Panc1 (cell line): ENCODE data around the gene OAS2. TPM values are rescaled to one million over a fixed set of nuclear protein-coding genes. Genes with fewer than 3 reads are reported as not detected.

Source experiments
- ATAC-seq: fragments of 200-7000 bp; cut with Tn5 transposase; 2 replicates; pipeline ENCODE4 v1.9.1; 2020; ENCODE audit warnings: mild to moderate bottlenecking, moderate library complexity
- BruUV-seq: library from RNA; stranded (reverse); fragments of 400-500 nt; replicated peaks from 2 replicates; lab custom pipeline; 2021; lab: Mats Ljungman, UMichigan
- CTCF ChIA-PET: fragments of 300-600 bp; sonication (Branson Sonifier 250); formaldehyde crosslinking; loops from one replicate; lab custom pipeline; 2022; ENCODE audit warnings: antibody characterized with exemption; lab: Charles Lee
- POLR2A ChIA-PET: fragments of 300-600 bp; sonication (Branson Sonifier 250); formaldehyde crosslinking; loops from one replicate; lab custom pipeline; 2022; ENCODE audit warnings: antibody characterized with exemption; lab: Charles Lee
- DNase-seq: peaks from one replicate; pipeline ENCODE4 v3.0.0-alpha.2; 2010; ENCODE audit warnings: low read depth, low spot score
- H3K27ac ChIP-seq: 2 replicates; pipeline ENCODE4 v1.5.1; 2011; ENCODE audit warnings: mild to moderate bottlenecking, low read length, inconsistent platforms
- H3K27me3 ChIP-seq: fragments of 200-500 bp; sonication (Bioruptor generic); 2 replicates; pipeline ENCODE4 v1.6.0; 2014; ENCODE audit warnings: low read length, inconsistent platforms; ENCODE audit not compliant: control insufficient read depth, insufficient read depth
- H3K36me3 ChIP-seq: fragments of 200-500 bp; sonication (Bioruptor generic); 2 replicates; pipeline ENCODE4 v1.5.1; 2014; ENCODE audit warnings: inconsistent platforms, mild to moderate bottlenecking, low read length, moderate library complexity; ENCODE audit not compliant: control insufficient read depth, insufficient read depth
- H3K4me1 ChIP-seq: 2 replicates; pipeline ENCODE4 v1.5.1; 2011; ENCODE audit warnings: inconsistent platforms, mild to moderate bottlenecking, low read length, moderate library complexity; ENCODE audit not compliant: control insufficient read depth, insufficient read depth
- H3K4me3 ChIP-seq, 2 experiments: 2 replicates each; pipeline ENCODE4 v1.5.1; 2011 to 2012; ENCODE audit warnings: low read depth in 2 of 2, low read length in 2 of 2, mild to moderate bottlenecking in 2 of 2, inconsistent platforms in 1 of 2, moderate library complexity in 1 of 2
- H3K9me3 ChIP-seq: fragments of 200-500 bp; sonication (Bioruptor generic); 2 replicates; pipeline ENCODE4 v1.5.1; 2014; ENCODE audit warnings: low read depth, mild to moderate bottlenecking, inconsistent platforms, low read length, moderate library complexity; ENCODE audit not compliant: control insufficient read depth, insufficient read depth
- CTCF ChIP-seq: fragments of 450-650 bp; IDR thresholded peaks from 2 replicates; pipeline ENCODE4 v1.5.1; 2017; ENCODE audit warnings: mild to moderate bottlenecking
- POLR2AphosphoS5 ChIP-seq: IDR thresholded peaks from 2 replicates; pipeline ENCODE4 v1.6.1; 2012; ENCODE audit warnings: mild to moderate bottlenecking, low read depth, low read length, moderate library complexity
- REST ChIP-seq, 2 experiments: IDR thresholded peaks; 2 replicates each; pipeline ENCODE4 v1.6.1; 2011 to 2012; ENCODE audit warnings: low read depth in 2 of 2, control low read depth in 1 of 2, low read length in 1 of 2, mild to moderate bottlenecking in 1 of 2, moderate library complexity in 1 of 2; ENCODE audit not compliant: insufficient read depth in 1 of 2
- SIN3A ChIP-seq: IDR thresholded peaks from 2 replicates; pipeline ENCODE4 v1.6.1; 2012; ENCODE audit warnings: low read depth, mild to moderate bottlenecking, low read length, moderate library complexity, borderline replicate concordance; ENCODE audit not compliant: insufficient read depth
- TCF7L2 ChIP-seq: IDR thresholded peaks from 2 replicates; pipeline ENCODE4 v1.6.1; 2011; ENCODE audit warnings: mild to moderate bottlenecking, low read depth, low read length, inconsistent platforms
- in situ Hi-C: cut with HindIII; loops from 2 replicates; pipeline ENCODE4 v1.10.0; 2016; ENCODE audit warnings: low sequenced_read_pairs, low pct_unique_long_range_greater_than_20kb
- intact Hi-C: fragments of 100-400 bp; cut with micrococcal nuclease; formaldehyde crosslinking; loops from one replicate; pipeline ENCODE4 v1.10.0; 2022; ENCODE audit not compliant: unreplicated experiment
- total RNA-seq: library from RNA; stranded (reverse); gene quantifications from one replicate; pipeline ENCODE4 v1.2.1, GENCODE V29; 2021; ENCODE audit not compliant: unreplicated experiment

Gene OAS2
- total RNA-seq, 1 experiment from 2014 or later = 2.7 TPM

- CTCF ChIA-PET = no interaction called here
- DNase-seq = no peak
- no peaks in the 10 kb centered on the region for H3K27me3 ChIP-seq
These were observed 32.8 kb upstream of the OAS2 start for GRCh38 chr12:112945515-112945914.

GRCh38 chr12:112946236-112947000, 31.9 kb upstream of the OAS2 start:
- in situ Hi-C loops (no loop called here), intact Hi-C loops (no loop called here)
- ChIA-PET CTCF (no interaction called here), POLR2A (no interaction called here)
- no peak overlapping the region for H3K27ac ChIP-seq
- ATAC-seq (0 out of 2 replicates have a peak, but pooled peaks have one; percentile 22), DNase-seq (no peak)
- TF ChIP-seq REST (IDR thresholded peaks at IDR 0.05; ENCODE audit: insufficient read depth in 1 of 2, low read depth in 2 of 2, low read length in 1 of 2) = no peak
- TF ChIP-seq TCF7L2 = no peak
- TF ChIP-seq POLR2AphosphoS5 = no peak
- TF ChIP-seq CTCF = no peak
- no peak for TF ChIP-seq SIN3A
- H3K9me3 ChIP-seq = no peaks in the 10 kb centered on the region
- H3K36me3 ChIP-seq = no peaks in the 10 kb centered on the region
- no peaks in the 10 kb centered on the region for H3K4me1 ChIP-seq
- no peaks in the 10 kb centered on the region for H3K27me3 ChIP-seq
- BruUV-seq = no TSS peak
- H3K4me3 ChIP-seq = no peak overlapping the region

More at GRCh38 chr12:112945515-112945914, 32.8 kb upstream of the OAS2 start:
- no peak for ATAC-seq
- Histone ChIP-seq H3K36me3 (no peaks in the 10 kb centered on the region), H3K4me1 (no peaks in the 10 kb centered on the region), H3K9me3 (no peaks in the 10 kb centered on the region), H3K27ac (no peak overlapping the region), H3K4me3 (no peak overlapping the region)
- in situ Hi-C loops = no loop called here
- TF ChIP-seq SIN3A (no peak), POLR2AphosphoS5 (no peak), TCF7L2 (no peak), REST (IDR thresholded peaks at IDR 0.05; ENCODE audit: insufficient read depth in 1 of 2, low read depth in 2 of 2, low read length in 1 of 2) (no peak), CTCF (no peak)
- no TSS peak for BruUV-seq
- POLR2A ChIA-PET = no interaction called here
- intact Hi-C loops = no loop called here
